ENCODE results near the gene SPSB2.
A peak's percentile ranks its signal among the peaks of the same experiment; 100 is the strongest.

The SPSB2 gene

GRCh38 chr12:6829536-6830220, 43.4 kb downstream of the SPSB2 start:
- DNase-seq = no peak

- DNase-seq = no peak
Measured at GRCh38 chr12:6828781-6829535, 44.1 kb downstream of the SPSB2 start.

GRCh38 chr12:6827982-6828780, 44.9 kb downstream of the SPSB2 start, which contains the start of gene P3H3:
Gene P3H3 (plus strand): TSS chr12:6828407. CDS start chr12:6828441, 34 bp downstream.
- no peak for DNase-seq

GRCh38 chr12:6827437-6827911, 45.6 kb downstream of the SPSB2 start:
- peak; percentile 52 for DNase-seq

GRCh38 chr12:6826734-6827436, 46.2 kb downstream of the SPSB2 start:
- no peak for DNase-seq

GRCh38 chr12:6826125-6826733, 46.9 kb downstream of the SPSB2 start:
- DNase-seq = no peak

GRCh38 chr12:6825398-6826124, 47.5 kb downstream of the SPSB2 start:
- DNase-seq = peak; percentile 83

- no peak for DNase-seq
Measured at GRCh38 chr12:6824901-6825381, 48.2 kb downstream of the SPSB2 start.

GRCh38 chr12:6824085-6824775, 48.9 kb downstream of the SPSB2 start:
- DNase-seq = no peak

GRCh38 chr12:6823182-6824084, 49.7 kb downstream of the SPSB2 start:
- DNase-seq = no peak

- no peak for DNase-seq
Measured at GRCh38 chr12:6822426-6823135, 50.5 kb downstream of the SPSB2 start.

- DNase-seq = no peak
Measured at GRCh38 chr12:6821591-6822425, 51.3 kb downstream of the SPSB2 start, which contains the start of gene GPR162. Gene GPR162 (plus strand): TSS chr12:6821821. CDS start chr12:6823899, 2,078 bp downstream.

Measured in activated CD4-positive, alpha-beta T cell treated with anti-CD3 and anti-CD28 coated beads, Interleukin-10, Interleukin-2, amounts not matched to agents 100 ng/mL and 50 ng/mL, durations not matched to agents 16 hours and 8 hours (primary cell).